ENCODE results near the gene PGP.

Gene PGP

DNA sequence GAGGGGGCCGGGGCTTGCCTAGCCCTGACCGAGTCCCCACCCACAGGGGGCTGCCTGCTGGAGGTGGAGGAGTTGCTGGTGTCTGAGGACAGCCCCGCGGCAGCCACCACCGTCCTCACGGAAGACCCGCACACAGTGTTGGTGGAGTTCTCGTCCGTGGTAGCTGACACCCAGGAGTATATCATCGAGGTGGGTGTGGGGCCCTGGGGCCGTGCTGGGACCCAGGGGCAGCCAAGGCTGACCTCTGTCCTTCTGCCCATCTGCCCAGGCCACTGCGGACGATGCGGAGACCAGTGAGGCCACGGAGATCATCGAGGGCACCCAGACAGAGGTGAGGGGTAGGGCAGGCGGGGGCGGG, 20.2 kb upstream of the PGP start:
- Mint-ChIP-seq H3K27me3 (no peaks in the 10 kb centered on the region), H3K4me3 (no peak overlapping the region), H3K9me3 (no peaks in the 10 kb centered on the region), H3K4me1 (no peaks in the 10 kb centered on the region), H3K27ac (ENCODE audit: low read depth) (no peak overlapping the region), H3K36me3 (ENCODE audit: insufficient read depth) (peaks cover 8% of the 10 kb centered on the region)
- ATAC-seq (replicated peaks; ENCODE audit: extremely low read depth, poor library complexity, severe bottlenecking) (no peak), DNase-seq (ENCODE audit: low spot score in 2 of 2) (no peak)

DNA sequence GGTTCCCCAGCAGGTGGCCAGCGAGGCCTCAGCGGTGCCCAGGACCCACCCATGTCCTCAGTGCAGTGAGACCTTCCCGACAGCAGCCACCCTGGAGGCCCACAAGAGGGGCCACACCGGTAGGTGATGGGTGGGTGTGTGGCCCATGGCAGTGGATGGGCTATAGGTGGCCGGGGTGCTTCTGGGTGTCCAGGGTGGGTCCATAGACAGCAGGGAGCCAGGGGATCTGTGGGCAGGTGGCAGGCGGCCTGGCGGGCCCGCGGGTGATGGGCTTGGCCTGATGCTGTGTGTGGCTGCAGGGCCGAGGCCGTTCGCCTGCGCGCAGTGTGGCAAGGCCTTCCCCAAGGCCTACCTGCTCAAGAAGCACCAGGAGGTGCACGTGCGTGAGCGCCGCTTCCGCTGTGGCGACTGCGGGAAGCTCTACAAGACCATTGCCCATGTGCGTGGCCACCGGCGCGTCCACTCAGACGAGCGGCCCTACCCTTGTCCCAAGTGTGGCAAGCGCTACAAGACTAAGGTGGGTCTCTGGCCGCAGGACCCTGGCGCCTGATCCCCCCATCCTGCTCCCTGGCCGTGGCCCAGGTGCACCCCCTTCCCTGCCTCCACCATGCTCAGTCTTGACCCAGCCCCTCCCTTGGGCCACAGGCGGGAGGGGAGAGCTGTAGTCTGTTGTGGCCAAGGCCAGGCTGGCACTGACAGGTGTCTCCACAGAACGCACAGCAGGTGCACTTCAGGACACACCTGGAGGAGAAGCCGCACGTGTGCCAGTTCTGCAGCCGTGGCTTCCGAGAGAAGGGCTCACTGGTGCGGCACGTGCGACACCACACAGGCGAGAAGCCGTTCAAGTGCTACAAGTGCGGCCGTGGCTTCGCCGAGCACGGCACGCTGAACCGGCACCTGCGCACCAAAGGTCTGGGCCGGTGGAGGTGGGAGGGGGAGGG, 19.5 kb upstream of the PGP start:
- peaks cover 7% of the 10 kb centered on the region for H3K36me3 Mint-ChIP-seq (ENCODE audit: insufficient read depth)
- no peaks in the 10 kb centered on the region for H3K27me3 Mint-ChIP-seq
- H3K4me1 Mint-ChIP-seq, result no peaks in the 10 kb centered on the region
- H3K4me3 Mint-ChIP-seq, result no peak overlapping the region
- no peak overlapping the region for H3K27ac Mint-ChIP-seq (ENCODE audit: low read depth)
- DNase-seq (ENCODE audit: low spot score in 2 of 2), result no peak
- no peak for ATAC-seq (replicated peaks; ENCODE audit: extremely low read depth, poor library complexity, severe bottlenecking)
- no peaks in the 10 kb centered on the region for H3K9me3 Mint-ChIP-seq

DNA sequence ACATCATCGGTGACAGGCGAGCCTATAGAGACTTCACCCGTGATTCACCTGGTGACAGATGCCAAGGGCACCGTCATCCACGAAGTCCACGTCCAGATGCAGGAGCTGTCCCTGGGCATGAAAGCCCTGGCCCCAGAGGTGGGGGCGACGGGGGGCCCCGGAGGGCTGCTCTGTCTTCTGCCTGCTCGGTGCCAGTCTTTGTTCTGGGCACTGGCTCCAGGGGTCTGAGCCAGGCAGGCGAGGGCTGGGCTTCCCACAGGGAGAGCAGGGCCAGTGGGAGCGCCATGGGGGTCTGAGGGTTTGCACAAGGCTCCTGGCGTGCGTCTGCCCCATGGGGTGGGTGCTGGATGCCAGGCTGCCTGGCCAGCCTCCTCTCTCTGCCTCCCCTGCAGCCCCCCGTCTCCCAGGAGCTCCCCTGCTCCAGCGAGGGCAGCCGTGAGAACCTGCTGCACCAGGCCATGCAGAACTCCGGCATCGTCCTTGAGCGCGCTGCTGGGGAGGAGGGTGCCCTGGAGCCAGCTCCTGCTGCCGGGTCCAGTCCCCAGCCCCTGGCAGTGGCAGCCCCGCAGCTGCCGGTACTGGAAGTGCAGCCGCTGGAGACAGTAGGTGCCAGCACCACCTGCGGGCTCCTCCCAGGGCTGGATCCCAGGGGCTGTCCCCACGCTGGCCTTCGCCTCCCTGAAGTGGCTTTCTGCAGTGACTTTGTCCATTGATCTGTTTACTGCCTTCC, 18.6 kb upstream of the PGP start:
- ATAC-seq (replicated peaks; ENCODE audit: extremely low read depth, poor library complexity, severe bottlenecking), result no peak
- Mint-ChIP-seq H3K4me3 (no peak overlapping the region), H3K4me1 (no peaks in the 10 kb centered on the region), H3K27me3 (no peaks in the 10 kb centered on the region), H3K36me3 (ENCODE audit: insufficient read depth) (peaks cover 7% of the 10 kb centered on the region), H3K9me3 (no peaks in the 10 kb centered on the region), H3K27ac (ENCODE audit: low read depth) (no peak overlapping the region)
- DNase-seq (ENCODE audit: low spot score in 2 of 2), result no peak

DNA sequence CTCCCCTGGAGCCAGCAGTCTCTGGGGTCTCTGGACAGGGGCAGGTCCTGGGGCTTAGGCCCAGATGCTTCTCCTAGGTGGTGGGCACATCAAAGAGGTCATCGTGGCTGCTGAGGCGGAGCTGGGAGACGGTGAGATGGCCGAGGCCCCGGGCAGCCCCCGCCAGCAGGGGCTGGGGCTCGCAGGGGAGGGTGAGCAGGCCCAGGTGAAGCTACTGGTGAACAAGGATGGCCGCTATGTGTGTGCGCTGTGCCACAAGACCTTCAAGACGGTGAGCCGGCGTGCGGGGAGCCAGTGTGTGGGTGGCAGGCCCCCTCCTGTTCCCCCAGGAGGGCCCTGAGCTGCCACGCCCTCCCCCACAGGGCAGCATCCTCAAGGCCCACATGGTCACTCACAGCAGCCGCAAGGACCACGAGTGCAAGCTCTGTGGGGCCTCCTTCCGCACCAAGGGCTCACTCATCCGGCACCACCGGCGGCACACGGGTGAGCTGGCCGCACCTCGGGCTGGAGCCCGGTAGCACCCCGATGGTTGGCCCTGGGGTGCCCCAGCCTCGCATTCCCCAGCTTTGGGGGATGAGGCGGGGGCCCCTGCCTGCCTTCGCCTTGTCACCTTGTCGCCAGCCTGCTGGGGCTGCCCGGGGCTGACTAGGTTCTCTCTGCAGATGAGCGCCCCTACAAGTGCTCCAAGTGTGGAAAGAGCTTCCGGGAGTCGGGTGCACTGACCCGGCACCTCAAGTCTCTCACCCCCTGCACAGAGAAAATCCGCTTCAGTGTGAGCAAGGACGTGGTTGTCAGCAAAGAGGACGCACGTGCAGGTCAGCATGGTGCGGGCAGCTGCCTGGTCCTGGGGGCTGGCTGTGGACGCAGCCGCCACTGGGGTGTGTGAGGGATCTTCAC, 17.7 kb upstream of the PGP start:
- ATAC-seq (replicated peaks; ENCODE audit: extremely low read depth, poor library complexity, severe bottlenecking), result no peak
- Mint-ChIP-seq H3K36me3 (ENCODE audit: insufficient read depth) (peaks cover 7% of the 10 kb centered on the region), H3K4me1 (no peaks in the 10 kb centered on the region), H3K9me3 (no peaks in the 10 kb centered on the region), H3K27me3 (no peaks in the 10 kb centered on the region), H3K4me3 (no peak overlapping the region), H3K27ac (ENCODE audit: low read depth) (no peak overlapping the region)
- DNase-seq (ENCODE audit: low spot score in 2 of 2), result no peak

DNA sequence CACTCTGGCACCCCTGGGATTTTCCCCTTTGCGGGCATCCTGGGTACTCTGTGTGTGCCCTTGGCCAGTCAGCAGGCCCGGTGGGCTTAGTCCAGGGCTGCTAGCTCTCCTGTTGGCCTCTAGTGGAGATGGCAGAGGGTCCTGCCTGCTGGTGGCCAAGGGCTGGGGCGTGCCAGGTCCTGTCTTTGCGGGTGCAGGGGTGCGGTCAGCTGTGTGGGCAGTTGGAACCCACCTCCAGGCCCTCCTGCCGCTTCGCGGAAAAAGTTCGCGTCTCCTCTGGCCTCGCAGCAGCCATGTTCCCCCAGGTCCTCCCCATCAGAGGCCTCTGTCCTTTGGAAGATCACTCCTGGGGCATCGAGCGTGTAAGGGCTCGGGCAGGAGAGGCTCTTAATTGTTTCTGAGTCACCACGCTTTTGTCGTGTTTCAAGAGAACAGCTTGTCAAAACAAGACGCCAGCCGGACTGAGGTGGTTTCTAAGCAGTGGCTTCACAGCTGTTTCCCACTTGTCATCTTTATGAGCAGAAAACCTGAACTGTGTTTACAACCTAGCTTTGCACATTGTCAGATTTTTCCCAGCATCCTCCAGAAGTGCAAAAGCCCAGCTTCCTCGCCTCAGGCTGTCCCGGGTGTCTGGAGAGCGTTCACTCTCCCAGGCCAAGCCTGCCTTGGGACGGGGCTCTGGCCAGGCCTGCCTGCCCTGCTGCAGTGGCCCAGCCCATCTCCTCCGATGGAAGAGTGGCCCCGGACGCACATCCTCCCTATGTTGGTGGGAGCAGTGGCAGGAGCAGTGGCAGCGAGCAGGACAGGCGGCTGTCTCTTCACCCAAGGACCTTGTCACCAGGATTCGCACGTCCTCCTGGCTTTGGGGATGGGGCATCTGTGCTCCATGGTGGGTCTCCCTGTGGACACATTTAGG, 16.6 kb upstream of the PGP start:
- ATAC-seq (replicated peaks; ENCODE audit: extremely low read depth, poor library complexity, severe bottlenecking) (no peak), DNase-seq (ENCODE audit: low spot score in 2 of 2) (no peak)
- Mint-ChIP-seq H3K9me3 (no peaks in the 10 kb centered on the region), H3K27ac (ENCODE audit: low read depth) (peak overlapping the region; percentile 29), H3K4me1 (peaks cover 4% of the 10 kb centered on the region), H3K4me3 (no peak overlapping the region), H3K27me3 (no peaks in the 10 kb centered on the region), H3K36me3 (ENCODE audit: insufficient read depth) (peaks cover 7% of the 10 kb centered on the region)

DNA sequence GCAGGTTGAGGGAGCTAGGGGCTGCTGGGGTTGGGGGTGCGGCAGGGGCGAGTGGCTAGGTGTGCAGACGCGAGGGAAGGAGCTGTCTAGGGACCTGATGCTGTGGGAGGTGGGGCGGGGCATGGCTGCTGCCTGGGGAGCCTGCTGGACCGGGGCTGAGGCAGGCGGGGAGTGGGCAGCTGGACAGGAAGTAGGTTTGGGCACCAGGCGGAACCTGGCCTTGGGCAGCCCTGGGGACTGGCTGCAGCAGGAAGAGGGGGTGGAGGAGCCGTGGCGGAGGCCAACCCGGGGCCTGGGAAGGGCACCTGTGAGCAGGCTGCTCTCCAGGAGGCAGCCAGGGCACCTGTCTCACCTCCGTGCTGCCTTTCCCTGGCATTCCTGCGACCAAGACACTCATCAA, 15.7 kb upstream of the PGP start:
- Mint-ChIP-seq H3K27me3 (no peaks in the 10 kb centered on the region), H3K4me3 (no peak overlapping the region), H3K27ac (ENCODE audit: low read depth) (peak overlapping the region; percentile 29), H3K4me1 (peaks cover 8% of the 10 kb centered on the region), H3K36me3 (ENCODE audit: insufficient read depth) (peaks cover 7% of the 10 kb centered on the region), H3K9me3 (no peaks in the 10 kb centered on the region)
- no peak for DNase-seq (ENCODE audit: low spot score in 2 of 2)
- no peak for ATAC-seq (replicated peaks; ENCODE audit: extremely low read depth, poor library complexity, severe bottlenecking)

DNA sequence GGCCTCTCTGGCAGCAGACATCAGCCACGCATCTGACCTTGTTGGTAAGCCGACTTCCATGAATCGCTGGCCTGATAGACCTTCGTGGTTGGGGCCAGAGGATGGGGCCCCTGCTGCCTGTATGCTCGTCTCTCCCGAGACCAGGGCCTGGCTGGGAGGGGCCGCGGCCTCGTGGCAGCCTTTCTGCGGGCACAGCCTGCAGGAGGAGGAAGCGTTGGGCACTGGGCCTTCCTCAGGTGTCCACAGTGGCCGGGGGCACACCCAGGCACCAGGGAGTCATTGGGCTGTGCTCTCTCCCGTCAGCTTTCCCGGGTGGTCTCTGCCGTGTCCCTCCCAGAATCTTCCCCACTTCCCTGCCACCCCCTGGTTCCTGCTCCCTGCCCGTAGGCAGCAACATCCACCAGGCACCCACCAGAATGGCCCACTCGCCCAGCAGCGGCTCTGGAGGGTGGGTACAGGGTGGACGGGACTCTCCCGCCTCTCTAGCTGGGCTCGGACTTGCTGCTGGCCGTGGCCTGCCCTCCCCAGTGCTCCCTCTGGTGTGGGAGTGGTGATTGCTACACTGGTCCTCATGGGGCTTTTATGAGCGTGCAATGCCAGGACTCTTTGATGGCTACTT, 15.1 kb upstream of the PGP start:
- ATAC-seq (replicated peaks; ENCODE audit: extremely low read depth, poor library complexity, severe bottlenecking) (no peak), DNase-seq (ENCODE audit: low spot score in 2 of 2) (no peak)
- H3K36me3 Mint-ChIP-seq (ENCODE audit: insufficient read depth), result peaks cover 7% of the 10 kb centered on the region
- peaks cover 8% of the 10 kb centered on the region for H3K4me1 Mint-ChIP-seq
- H3K4me3 Mint-ChIP-seq, result no peak overlapping the region
- H3K9me3 Mint-ChIP-seq, result no peaks in the 10 kb centered on the region
- H3K27ac Mint-ChIP-seq (ENCODE audit: low read depth), result peak overlapping the region; percentile 29
- H3K27me3 Mint-ChIP-seq, result no peaks in the 10 kb centered on the region

DNA sequence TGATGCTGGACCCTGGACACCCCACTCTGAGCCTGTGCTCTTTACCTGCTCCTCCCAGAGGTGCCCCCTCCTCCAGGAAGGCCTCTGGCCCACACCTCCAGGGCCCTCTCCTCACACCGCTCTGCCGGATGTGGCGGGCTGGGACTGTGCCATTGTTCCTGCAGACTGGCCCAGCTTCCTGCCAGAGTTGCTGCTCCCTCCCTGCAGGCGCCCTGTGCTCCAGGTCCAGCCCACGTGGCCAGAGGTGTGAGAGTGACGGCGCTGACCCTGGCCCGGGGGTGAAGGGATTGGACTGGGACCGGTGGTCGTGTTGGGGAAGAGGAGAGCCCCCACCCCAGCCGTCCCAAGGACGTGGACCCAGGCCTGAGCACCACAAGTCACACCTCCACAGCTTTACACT, 14.5 kb upstream of the PGP start:
- Mint-ChIP-seq H3K27me3 (no peaks in the 10 kb centered on the region), H3K27ac (ENCODE audit: low read depth) (no peak overlapping the region), H3K4me3 (no peak overlapping the region), H3K36me3 (ENCODE audit: insufficient read depth) (peaks cover 8% of the 10 kb centered on the region), H3K9me3 (no peaks in the 10 kb centered on the region), H3K4me1 (peaks cover 8% of the 10 kb centered on the region)
- DNase-seq (ENCODE audit: low spot score in 2 of 2) (no peak), ATAC-seq (replicated peaks; ENCODE audit: extremely low read depth, poor library complexity, severe bottlenecking) (no peak)

DNA sequence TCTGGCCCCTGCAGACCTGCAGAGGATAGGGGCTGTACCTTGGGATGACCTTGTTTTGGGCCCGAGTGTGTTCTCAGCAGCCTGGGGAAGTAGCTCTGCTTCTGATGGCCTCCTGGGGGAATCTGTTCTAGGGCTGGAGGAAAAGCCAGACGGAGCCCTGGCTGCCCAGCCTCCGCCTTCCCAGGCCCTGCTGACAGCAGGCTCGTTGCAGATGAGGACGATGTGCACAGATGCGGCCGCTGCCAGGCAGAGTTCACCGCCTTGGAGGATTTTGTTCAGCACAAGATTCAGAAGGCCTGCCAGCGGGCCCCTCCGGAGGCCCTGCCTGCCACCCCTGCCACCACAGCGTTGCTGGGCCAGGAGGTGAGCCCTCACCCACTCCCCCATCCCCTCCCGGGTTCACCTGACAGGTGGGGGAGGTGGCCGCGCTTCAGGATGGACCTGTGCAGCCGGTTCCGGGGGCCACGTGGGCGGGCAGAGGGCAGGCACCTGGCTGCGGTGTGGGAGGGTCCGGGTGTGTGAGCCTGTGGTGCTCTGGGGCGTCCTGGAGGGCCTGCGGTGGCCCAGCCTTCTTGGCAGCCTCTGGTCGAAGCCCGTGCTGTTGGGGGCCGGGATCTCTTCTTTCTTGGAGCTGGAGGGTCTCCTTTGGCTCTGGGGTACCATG, 13.7 kb upstream of the PGP start:
- Mint-ChIP-seq H3K4me1 (peaks cover 8% of the 10 kb centered on the region), H3K36me3 (ENCODE audit: insufficient read depth) (peaks cover 9% of the 10 kb centered on the region), H3K9me3 (no peaks in the 10 kb centered on the region), H3K27ac (ENCODE audit: low read depth) (no peak overlapping the region), H3K27me3 (no peaks in the 10 kb centered on the region), H3K4me3 (no peak overlapping the region)
- DNase-seq (ENCODE audit: low spot score in 2 of 2), result no peak
- ATAC-seq (replicated peaks; ENCODE audit: extremely low read depth, poor library complexity, severe bottlenecking), result no peak

DNA sequence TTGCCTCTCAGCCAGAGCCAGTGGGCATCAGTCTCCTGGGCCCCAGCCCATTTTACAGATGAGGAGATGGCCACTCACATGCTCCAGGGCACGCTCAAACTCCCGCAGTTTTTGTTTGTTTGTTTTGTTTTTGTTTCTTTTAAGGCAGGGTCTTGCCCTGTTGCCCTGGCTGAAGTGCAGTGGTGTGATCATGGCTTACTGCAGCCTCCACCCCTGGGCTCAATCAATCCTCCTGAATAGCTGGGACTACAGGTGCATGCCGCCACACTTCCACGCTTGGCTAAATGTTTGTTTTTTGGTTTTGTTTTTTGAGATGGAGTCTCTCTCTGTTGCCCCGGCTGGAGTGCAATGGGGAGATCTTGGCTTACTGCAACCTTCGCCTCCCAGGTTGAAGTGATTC, 12.3 kb upstream of the PGP start:
- ATAC-seq (replicated peaks; ENCODE audit: extremely low read depth, poor library complexity, severe bottlenecking) (no peak), DNase-seq (ENCODE audit: low spot score in 2 of 2) (no peak)
- Mint-ChIP-seq H3K4me1 (peaks cover 8% of the 10 kb centered on the region), H3K27ac (ENCODE audit: low read depth) (no peak overlapping the region), H3K4me3 (no peak overlapping the region), H3K9me3 (no peaks in the 10 kb centered on the region), H3K27me3 (no peaks in the 10 kb centered on the region), H3K36me3 (ENCODE audit: insufficient read depth) (peaks cover 5% of the 10 kb centered on the region)

DNA sequence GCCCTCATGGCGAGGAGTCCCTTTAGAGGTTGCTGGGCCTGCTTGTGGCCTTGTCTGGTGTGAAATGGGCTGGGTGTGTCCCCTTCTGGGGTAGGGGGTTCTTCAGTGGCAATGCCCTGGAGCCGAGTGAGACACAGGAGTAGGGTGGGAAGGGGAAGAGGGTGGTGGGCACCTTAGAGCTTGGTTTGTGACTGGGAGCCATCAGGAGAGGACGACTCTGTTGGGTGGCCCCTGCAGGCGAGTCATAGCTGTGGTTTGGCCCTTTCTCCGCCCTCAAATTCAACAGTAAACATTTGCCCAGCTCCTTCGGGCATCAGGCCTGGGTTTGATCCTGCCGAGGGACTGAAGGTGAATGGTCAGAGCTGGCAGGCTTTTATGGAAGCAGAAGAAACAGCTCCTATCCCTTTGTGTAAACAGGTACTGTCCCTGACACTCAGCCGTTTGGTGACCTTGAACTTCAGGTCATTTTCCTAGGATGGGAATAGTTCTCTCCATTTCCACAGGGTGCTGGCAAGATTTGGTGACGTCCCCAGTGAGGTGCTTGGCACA, 11.7 kb upstream of the PGP start:
- Mint-ChIP-seq H3K4me3 (no peak overlapping the region), H3K27ac (ENCODE audit: low read depth) (no peak overlapping the region), H3K27me3 (no peaks in the 10 kb centered on the region), H3K36me3 (ENCODE audit: insufficient read depth) (peaks cover 5% of the 10 kb centered on the region), H3K4me1 (peaks cover 8% of the 10 kb centered on the region), H3K9me3 (no peaks in the 10 kb centered on the region)
- ATAC-seq (replicated peaks; ENCODE audit: extremely low read depth, poor library complexity, severe bottlenecking) (no peak), DNase-seq (ENCODE audit: low spot score in 2 of 2) (no peak)
